ENCODE results near the gene GADD45GIP1.
"Not testable (repeated sequence)": the region's sequence is repeated elsewhere in the genome, so short reads cannot be mapped to it uniquely, and the experiment has no call there.

Gene GADD45GIP1

GRCh38 chr19:12938779-12939601, 18.0 kb downstream of the GADD45GIP1 start:
- peak; percentile 45 for DNase-seq

- peak; percentile 99 for DNase-seq
Measured at GRCh38 chr19:12937927-12938778, 18.9 kb downstream of the GADD45GIP1 start, which contains the start of gene CALR. TSS of gene CALR (plus strand) at chr19:12938609. CDS start at chr19:12938680, 71 bp downstream.

DNA sequence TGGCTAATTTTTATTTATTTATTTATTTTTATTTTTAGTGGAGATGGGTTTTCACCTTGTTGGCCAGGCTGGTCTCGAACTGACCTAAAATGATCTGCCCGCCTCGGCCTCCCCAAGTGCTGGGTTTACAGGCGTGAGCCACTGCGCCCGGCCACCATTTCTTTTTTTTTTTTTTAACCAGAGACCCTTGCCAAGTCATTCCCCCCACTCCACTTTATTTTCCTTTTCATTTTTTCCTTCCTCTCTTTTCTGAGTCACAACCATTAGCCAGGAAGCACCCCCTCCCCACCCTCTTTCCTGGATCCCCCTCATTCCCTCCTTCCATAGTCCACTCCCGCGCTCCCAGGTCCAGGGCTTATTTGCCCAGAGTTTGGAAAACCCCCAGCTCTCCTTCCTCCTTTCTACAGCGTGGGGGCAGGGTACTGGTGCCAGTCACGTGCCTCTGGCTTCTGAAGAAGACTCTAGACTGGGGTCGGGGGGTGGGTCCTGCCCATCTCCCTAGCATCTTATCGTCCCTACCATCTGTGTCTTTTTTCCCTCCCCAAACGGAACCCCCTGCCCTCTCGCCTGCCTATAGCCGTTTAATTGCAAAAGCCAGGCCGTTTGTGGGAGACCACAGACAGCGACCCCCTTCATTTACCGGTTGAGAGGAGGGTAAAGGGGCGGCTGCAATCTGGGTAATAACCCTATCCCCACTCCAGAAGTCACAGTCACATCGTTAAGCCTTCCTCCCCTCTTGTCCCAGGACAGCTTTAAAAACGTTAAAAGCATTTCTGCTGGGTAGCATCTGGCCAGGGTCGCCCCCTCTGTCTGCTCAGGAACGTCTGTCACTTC, 19.7 kb downstream of the GADD45GIP1 start:
- no peak for DNase-seq

DNA sequence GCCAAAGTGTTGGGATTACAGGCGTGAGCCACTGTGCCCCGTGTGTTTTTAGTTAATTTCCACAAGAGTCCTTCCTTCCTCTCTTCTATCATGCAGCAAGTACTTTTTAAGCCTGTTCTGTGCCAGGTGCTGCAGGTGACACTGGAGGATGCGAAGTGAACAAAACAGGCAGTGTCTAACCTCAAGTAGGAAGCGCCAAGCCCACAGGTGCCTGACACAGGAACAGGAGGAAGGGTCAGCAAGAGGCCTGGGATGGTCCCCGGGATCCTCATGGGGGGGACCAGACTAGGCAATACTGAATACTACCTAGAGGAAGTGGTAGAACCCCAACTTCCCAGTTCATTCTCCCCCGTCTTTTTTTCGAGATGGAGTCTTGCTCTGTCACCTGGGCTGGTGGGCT, 20.4 kb downstream of the GADD45GIP1 start:
- no peak for DNase-seq

GRCh38 chr19:12935071-12935470, 22.0 kb downstream of the GADD45GIP1 start:
- DNase-seq: no peak

DNA sequence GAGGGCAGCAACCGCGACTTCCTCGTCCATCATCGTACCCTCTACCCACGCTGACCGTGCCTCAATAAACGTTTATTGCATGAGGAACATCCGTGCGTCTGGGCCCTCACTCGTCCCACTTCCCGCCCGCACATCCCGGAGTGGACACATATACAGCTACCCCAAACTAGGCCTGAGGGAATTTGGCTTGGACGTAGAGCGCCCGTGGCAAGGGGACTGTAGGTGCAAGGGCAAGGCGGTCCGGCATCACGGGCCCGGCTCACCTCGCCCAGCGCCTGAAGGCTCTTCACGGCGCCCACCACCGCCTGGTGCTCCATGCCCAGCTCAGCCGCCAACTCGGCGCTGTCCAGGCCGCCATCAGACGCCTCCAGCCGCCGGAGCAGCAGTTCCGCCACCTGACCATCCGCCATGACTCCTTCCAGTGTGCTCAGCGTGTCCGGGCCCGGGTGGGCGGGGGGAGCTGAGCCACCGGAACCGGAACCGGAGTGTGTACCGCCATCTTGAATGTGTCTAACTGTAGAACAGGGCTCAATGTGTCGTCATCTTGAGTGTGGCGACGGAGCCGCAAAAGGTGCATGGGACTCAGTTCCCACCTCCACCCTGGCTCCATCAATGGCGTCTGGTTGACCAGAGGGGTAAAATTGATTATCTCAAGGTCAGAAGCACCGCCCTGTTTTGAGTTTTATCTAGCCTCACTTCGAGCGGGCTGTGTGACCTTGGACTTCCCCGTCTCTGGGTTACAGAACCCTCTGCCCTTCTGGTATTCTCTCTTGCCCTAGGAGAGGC, 23.5 kb downstream of the GADD45GIP1 start, which contains the start of gene FARSA:
TSS of gene FARSA (minus strand) at position 425 of the 786 bp plus-strand sequence. CDS start at position 410, 15 bp downstream.
- peak; percentile 87 for DNase-seq

DNA sequence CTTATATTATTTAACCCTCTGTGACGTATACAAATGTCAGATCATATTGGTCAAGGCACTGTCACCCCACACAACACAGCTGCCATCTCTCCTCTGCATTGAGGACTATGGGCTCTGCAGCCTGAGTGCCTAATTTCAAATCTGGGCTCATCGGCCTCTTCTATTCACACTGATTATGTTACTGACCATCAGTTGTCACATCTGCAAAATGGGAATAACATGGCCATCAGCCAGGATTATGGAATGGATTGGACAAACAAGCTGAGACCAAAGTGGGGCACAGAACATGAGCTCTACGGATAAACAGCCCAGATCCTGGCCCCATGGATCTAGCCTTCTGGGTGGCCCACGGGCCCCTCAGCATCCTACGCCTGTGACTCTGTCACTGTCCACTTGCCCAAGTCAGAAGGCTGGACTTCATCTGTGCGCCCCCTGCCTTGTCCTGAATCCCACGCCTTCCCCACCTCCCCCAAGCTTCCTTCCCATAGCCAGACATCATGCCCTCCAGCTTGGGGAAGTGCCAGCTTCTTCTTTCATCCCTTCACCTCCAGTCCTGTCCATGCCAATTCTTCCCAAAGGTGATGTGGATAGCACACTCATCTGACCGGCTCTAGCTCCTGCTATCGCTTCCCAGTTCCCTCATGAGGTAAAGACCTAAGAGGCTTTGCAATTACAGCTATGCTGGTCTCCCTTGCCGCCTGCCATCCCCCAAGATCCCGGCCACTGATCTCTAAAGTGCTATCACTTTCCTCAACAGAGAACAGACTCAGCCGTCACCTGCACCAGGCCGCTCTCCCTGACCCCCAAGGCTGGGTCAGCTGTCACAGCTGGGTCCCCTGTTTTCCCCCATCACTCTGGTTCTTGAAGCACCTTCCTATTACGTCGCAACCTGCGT, 24.4 kb downstream of the GADD45GIP1 start:
- DNase-seq: no peak

DNA sequence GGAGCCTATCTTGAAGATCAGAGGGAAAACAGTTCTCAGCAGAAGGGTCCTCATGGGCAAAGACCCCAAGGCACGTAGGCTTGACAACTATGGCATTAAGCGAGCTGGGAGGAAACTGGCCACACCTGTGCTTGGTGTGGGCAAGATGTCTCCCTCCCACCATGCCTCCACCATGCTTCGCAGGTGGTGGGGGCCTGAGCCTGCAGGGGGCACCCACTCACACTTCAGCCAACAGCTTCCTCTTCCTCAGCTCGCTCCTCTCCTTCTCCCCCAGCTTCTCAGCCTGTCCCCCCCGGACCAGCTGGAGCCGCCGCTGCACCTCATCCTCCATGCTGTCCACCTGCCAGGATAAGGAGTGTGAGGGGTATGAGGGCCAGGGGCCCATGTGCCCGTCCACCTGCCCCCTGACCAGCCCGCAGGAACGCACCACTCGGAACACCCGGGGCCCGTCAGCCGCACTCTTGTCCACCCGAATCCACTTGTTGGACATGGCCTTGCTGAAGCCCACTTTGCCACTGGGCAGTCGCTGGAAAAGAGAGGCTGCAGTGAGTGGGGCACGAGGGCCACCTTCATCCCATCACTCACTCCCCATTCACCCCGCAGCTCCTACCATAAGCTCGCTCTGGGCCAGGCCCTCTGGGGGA, 26.9 kb downstream of the GADD45GIP1 start:
- no peak for DNase-seq

DNA sequence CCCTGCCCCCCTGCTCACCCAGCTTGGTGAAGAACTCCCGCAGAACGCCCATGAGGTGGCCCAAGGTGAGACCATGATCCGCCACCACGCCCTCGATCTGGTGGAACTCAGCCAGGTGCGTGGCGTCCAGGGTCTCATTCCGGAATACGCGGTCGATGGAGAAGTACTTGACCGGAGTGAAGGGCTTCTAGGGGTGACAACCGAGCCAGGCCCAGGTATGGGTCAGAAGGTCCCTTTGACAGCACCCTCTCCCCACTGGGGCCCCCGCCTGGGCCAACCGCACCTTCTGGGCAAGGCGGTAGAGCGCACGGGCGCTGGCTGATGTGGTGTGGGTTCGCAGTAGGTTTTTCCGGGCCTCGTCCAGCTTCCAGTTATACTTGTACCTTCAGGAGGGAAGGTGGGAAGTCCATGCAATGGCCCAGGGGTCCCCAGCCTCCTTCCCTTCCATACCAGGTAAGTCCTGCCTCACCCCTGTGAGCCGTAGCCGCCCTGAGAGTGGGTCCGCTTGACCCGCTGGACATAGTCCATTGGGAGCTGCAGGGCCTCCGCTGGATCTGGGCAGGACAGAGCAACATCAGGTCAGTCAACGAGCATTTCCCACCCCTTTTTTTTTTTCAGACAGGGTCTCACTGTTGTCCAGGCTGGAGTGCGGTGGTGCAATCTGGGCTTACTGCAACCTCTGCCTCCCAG, 32.3 kb downstream of the GADD45GIP1 start:
- DNase-seq: no peak

DNA sequence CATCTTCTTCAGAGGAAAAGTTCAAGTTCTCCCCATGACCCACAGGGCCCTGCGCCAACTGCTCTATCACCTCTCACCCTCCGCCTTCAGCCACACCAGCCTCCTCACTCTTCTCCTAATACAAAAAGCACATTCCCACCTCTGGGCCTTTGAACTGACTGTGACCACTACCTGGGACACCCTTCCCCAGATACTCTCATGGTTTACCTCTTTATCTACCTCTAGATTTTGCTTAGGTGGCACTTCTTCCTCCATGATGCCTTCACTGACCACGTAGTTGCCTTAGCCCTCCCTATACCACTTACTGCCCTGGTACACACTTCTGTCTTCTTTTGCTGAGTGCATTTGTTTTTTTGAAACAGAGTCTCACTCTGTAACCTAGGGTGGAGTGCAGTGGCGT, 34.1 kb downstream of the GADD45GIP1 start:
- no peak for DNase-seq

GRCh38 chr19:12921047-12921446, 36.0 kb downstream of the GADD45GIP1 start:
- no peak for DNase-seq

DNA sequence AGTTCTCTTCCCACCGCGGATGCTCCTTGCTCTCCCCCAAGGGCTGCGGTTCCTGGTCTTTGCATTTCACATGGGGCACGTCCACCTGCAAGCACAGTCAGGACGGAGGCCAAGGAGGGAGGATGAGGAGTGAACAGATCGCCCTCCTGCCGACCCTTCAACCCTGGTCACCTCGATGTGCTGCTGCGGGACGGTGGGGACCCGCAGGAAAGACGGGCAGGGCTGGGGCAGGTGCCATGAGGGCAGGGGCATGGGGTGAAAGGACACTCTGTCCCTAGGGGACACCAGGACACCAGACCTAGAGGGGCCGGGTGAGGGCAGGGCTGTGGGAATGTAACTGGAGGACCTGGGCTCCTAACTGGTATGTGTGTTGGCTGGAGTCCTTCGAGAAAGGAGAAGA, 38.8 kb downstream of the GADD45GIP1 start:
- no peak for DNase-seq

DNA sequence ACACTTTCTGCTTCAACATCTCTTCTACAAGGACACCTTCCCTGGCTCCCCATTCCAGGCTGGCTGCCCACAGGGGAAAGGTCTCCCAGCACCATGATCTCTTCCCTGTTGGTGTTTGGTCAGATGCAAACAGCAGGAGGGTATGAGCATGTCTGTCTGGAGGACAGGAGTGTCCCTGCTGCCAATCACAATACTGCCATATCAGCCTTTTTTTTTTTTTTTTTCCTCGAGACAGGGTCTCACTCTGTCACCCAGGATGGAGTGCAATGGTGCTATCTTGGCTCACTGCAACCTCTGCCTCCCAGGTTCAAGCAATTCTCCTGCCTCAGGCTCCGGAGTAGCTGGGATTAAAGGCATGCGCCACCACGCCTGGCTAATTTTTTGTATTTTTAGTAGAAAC, 41.2 kb downstream of the GADD45GIP1 start:
- DNase-seq: not testable (repeated sequence)

- DNase-seq: peak; percentile 22
Measured at GRCh38 chr19:12913851-12914690, 43.0 kb downstream of the GADD45GIP1 start.

- DNase-seq: no peak
Measured at GRCh38 chr19:12913011-12913561, 43.9 kb downstream of the GADD45GIP1 start.

DNA sequence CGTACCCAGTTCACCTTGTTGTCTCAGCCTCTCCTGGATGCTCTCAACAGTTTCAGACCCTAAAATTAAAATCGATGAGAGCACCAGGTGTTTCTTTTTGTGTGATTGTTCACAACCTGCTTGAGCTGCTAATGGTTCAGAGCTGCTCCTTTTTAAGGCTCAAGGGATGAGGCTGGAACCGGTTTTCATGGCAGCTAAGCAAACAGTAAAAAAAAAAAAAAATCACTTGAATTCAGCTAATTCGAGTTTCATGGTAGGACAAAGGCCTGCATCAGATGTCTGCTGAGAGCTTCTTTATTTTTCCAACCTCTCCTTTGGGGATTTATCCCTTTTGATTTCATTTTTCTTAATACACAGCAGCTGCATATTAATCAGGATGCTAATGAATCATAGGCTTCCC, 44.5 kb downstream of the GADD45GIP1 start:
- no peak for DNase-seq

DNA sequence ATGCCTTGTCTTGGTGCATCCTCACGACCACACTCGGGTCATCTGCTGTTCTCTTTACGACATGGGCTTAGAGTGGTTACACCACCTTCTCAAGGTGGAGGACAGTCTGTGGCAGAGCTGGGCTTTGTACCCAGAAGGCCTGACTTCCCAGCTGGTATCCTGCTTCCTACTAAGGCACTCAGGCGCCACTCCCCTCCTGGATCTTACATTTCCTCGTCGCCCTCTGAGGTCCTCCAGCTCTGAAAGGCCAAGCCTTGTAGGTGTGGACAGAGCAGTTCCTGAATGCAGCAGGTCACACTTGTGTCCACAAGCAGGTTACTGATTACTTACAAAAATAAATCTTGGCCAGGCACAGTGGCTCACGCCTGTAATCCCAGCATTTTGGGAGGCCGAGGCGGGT, 49.9 kb downstream of the GADD45GIP1 start:
- no peak for DNase-seq
